ENCODE measurements around the gene SRPK2. TPM values are rescaled to one million over a fixed set of nuclear protein-coding genes. Genes with fewer than 3 reads are reported as not detected.

The SRPK2 gene
- total RNA-seq, 4 donors from 2014 or later: 21.5 to 35.1 (median 29.2) TPM

GRCh38 chr7:105130048-105130447 lies 258.7 kb downstream of the SRPK2 start:
- no peaks in the 10 kb centered on the region for H3K27me3 ChIP-seq
- intact Hi-C loops (cut with DNase I): no loop called here
- no peaks in the 10 kb centered on the region for H3K9me3 ChIP-seq
- H3K4me3 ChIP-seq: no peak overlapping the region
- peaks cover 9 to 73% (median 13%) of the 10 kb centered on the region in 3 donors for H3K36me3 ChIP-seq
- 85 to 94% methylated on average over 4 to 5 of the region's 5 CpGs for WGBS, 2 donors
- DNase-seq: no peak
- no peaks in the 10 kb centered on the region for H3K4me1 ChIP-seq
- H3K27ac ChIP-seq: no peak overlapping the region
- TF ChIP-seq POLR2A (IDR thresholded peaks at IDR 0.05) (no peak), CTCF (IDR thresholded peaks at IDR 0.05) (no peak)

- WGBS, 2 donors: 86 to 87% methylated on average over 8 of the region's 8 CpGs
- peaks cover 6 to 63% (median 9%) of the 10 kb centered on the region in 3 donors for H3K36me3 ChIP-seq
Measured at GRCh38 chr7:105127179-105127578, 261.5 kb downstream of the SRPK2 start.

GRCh38 chr7:105126436-105126975 lies 262.2 kb downstream of the SRPK2 start:
- H3K36me3 ChIP-seq: peaks cover 6 to 59% (median 9%) of the 10 kb centered on the region in 3 donors
- no peaks in the 10 kb centered on the region for H3K9me3 ChIP-seq
- no peak overlapping the region for H3K27ac ChIP-seq
- no peak overlapping the region for H3K4me3 ChIP-seq
- intact Hi-C loops (cut with DNase I): no loop called here
- DNase-seq: no peak
- H3K4me1 ChIP-seq: no peaks in the 10 kb centered on the region
- H3K27me3 ChIP-seq: no peaks in the 10 kb centered on the region
- WGBS, 2 donors: 70 to 75% methylated on average over 4 of the region's 4 CpGs
- no peak for TF ChIP-seq POLR2A (IDR thresholded peaks at IDR 0.05)
- TF ChIP-seq CTCF (IDR thresholded peaks at IDR 0.05): no peak

More at GRCh38 chr7:105127179-105127578, 261.5 kb downstream of the SRPK2 start:
- Histone ChIP-seq H3K9me3 (no peaks in the 10 kb centered on the region), H3K4me3 (no peak overlapping the region), H3K4me1 (no peaks in the 10 kb centered on the region), H3K27me3 (no peaks in the 10 kb centered on the region), H3K27ac (no peak overlapping the region)
- TF ChIP-seq POLR2A (IDR thresholded peaks at IDR 0.05): no peak
- TF ChIP-seq CTCF (IDR thresholded peaks at IDR 0.05): no peak
- no peak for DNase-seq
- intact Hi-C loops (cut with DNase I): no loop called here

GRCh38 chr7:105125745-105126144 lies 263.0 kb downstream of the SRPK2 start:
- intact Hi-C loops (cut with DNase I): no loop called here
- no peak overlapping the region for H3K4me3 ChIP-seq
- H3K36me3 ChIP-seq: peaks cover 6 to 59% (median 9%) of the 10 kb centered on the region in 3 donors

GRCh38 chr7:105122619-105123018 lies 266.1 kb downstream of the SRPK2 start:
- WGBS, 2 donors: 71 to 74% methylated on average over 8 of the region's 8 CpGs
- intact Hi-C loops (cut with DNase I): no loop called here
- Histone ChIP-seq H3K9me3 (no peaks in the 10 kb centered on the region), H3K36me3 (peaks cover 0 to 47% (median 9%) of the 10 kb centered on the region in 3 donors), H3K4me1 (peaks cover 0 to 4% (median 0%) of the 10 kb centered on the region in 3 donors), H3K27me3 (no peaks in the 10 kb centered on the region), H3K27ac (no peak overlapping the region), H3K4me3 (no peak overlapping the region)
- TF ChIP-seq POLR2A (IDR thresholded peaks at IDR 0.05) (no peak), CTCF (IDR thresholded peaks at IDR 0.05) (no peak)
- DNase-seq: no peak

More at GRCh38 chr7:105125745-105126144, 263.0 kb downstream of the SRPK2 start:
- Histone ChIP-seq H3K4me1 (no peaks in the 10 kb centered on the region), H3K27me3 (no peaks in the 10 kb centered on the region), H3K27ac (no peak overlapping the region), H3K9me3 (no peaks in the 10 kb centered on the region)
- DNase-seq: no peak
- TF ChIP-seq CTCF (IDR thresholded peaks at IDR 0.05): no peak
- 90 to 97% methylated on average over 7 to 11 of the region's 12 CpGs for WGBS, 2 donors
